ENCODE results near the gene PIMREG. TPM values are rescaled to one million over a fixed set of nuclear protein-coding genes. Genes with fewer than 3 reads are reported as not detected.

Gene PIMREG
- polyA plus RNA-seq, 3 donors: not detected

DNA sequence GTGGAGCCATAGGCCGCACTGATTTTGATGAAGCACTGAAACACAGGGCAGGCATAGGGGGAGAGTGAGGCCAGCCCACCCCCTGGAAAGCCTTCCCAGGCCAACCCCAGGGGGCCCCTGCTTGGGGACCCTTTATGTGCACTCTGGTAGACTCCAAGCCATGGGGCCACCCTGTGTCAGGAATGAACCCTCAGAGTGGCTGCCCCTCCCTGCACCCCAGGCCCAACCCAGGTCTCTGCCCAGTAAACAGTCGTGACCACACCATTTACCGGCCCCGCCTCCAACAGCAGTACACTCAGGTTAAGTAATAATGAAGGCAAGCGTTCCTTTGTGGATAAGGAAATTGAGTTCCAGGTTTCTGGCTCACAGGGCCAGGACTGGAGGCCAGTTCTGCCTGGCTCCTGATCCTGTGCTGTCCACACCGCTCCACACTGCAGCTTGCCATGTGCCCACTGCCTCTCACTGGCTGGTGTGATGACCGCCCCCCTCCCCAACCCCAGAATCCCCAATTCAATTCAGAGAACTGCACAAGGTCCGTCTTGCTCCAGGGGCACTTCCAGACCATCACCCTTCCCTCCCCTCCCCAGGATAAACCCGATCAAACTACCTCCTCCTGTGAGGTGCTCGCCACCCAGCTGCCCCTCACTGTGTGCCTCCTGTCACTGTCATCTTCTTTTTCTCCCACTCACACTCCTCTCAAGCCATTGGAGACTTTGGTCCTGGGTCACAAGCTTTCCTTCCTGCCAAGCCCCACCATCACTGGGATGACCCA lies 13.6 kb downstream of the PIMREG start:
- Histone ChIP-seq H3K27me3 (ENCODE audit: control insufficient read depth in 2 of 2, insufficient read depth in 2 of 2, low read length in 2 of 2) (peaks cover 7 to 17% of the 10 kb centered on the region in 2 donors), H3K4me3 (replicated peaks in 1 of 3; ENCODE audit: low read depth in 2 of 3, low read length in 3 of 3) (no peak overlapping the region), H3K36me3 (replicated peaks in 1 of 2; ENCODE audit: control insufficient read depth in 1 of 2, insufficient read depth in 2 of 2, low read length in 2 of 2) (no peaks in the 10 kb centered on the region), H3K4me2 (replicated peaks; ENCODE audit: extremely low read depth, low read length, poor library complexity, severe bottlenecking) (no peak overlapping the region), H3K4me1 (ENCODE audit: control insufficient read depth in 1 of 2, insufficient read depth in 2 of 2, low read length in 2 of 2) (peaks cover 5 to 6% of the 10 kb centered on the region in 2 donors), H3K79me2 (ENCODE audit: insufficient read depth, low read length) (no peaks in the 10 kb centered on the region), H3K9me3 (replicated peaks in 1 of 2; ENCODE audit: control insufficient read depth in 1 of 2, insufficient read depth in 1 of 2, low read length in 2 of 2) (no peaks in the 10 kb centered on the region), H3K9ac (ENCODE audit: insufficient read depth, low read length, poor library complexity, severe bottlenecking) (no peak overlapping the region), H2AFZ (ENCODE audit: insufficient read depth, low read depth, low read length, poor library complexity, severe bottlenecking) (no peak overlapping the region), H3K27ac (ENCODE audit: low read depth in 1 of 2, low read length in 2 of 2) (no peak overlapping the region), H4K20me1 (ENCODE audit: insufficient read depth, low read length) (no peaks in the 10 kb centered on the region)
- Mint-ChIP-seq H3K36me3 (peaks cover 0 to 1% of the 10 kb centered on the region in 2 donors), H3K27ac (no peak overlapping the region), H3K9me3 (peaks cover 0 to 2% (median 0%) of the 10 kb centered on the region in 7 donors), H3K27me3 (ENCODE audit: low read depth in 3 of 3) (peaks cover 20 to 34% (median 26%) of the 10 kb centered on the region in 3 donors), H3K4me1 (no peaks in the 10 kb centered on the region), H3K4me3 (peak overlapping the region in 1 of 2 donors; percentile 34)
- WGBS (ENCODE audit: insufficient coverage): 94% methylated on average over 6 of the region's 10 CpGs
- intact Hi-C loops (cut with micrococcal nuclease): no loop called here
- DNase-seq: no peak
- TF ChIP-seq CTCF (IDR thresholded peaks at IDR 0.05): no peak

GRCh38 chr17:6458460-6458950 lies 14.2 kb downstream of the PIMREG start:
- H3K27me3 ChIP-seq (ENCODE audit: control insufficient read depth in 2 of 2, insufficient read depth in 2 of 2, low read length in 2 of 2): peaks cover 7 to 17% of the 10 kb centered on the region in 2 donors
- H3K4me1 ChIP-seq (ENCODE audit: control insufficient read depth in 1 of 2, insufficient read depth in 2 of 2, low read length in 2 of 2): peaks cover 5 to 6% of the 10 kb centered on the region in 2 donors
- no peaks in the 10 kb centered on the region for H3K36me3 Mint-ChIP-seq
- DNase-seq: no peak
- TF ChIP-seq CTCF (IDR thresholded peaks at IDR 0.05): no peak
- no peak overlapping the region for H3K27ac ChIP-seq (ENCODE audit: low read depth in 1 of 2, low read length in 2 of 2)
- intact Hi-C loops (cut with micrococcal nuclease): no loop called here
- H3K4me1 Mint-ChIP-seq: no peaks in the 10 kb centered on the region
- H3K79me2 ChIP-seq (ENCODE audit: insufficient read depth, low read length): no peaks in the 10 kb centered on the region
- H2AFZ ChIP-seq (ENCODE audit: insufficient read depth, low read depth, low read length, poor library complexity, severe bottlenecking): no peak overlapping the region
- no peaks in the 10 kb centered on the region for H3K36me3 ChIP-seq (replicated peaks in 1 of 2; ENCODE audit: control insufficient read depth in 1 of 2, insufficient read depth in 2 of 2, low read length in 2 of 2)
- H3K9me3 ChIP-seq (replicated peaks in 1 of 2; ENCODE audit: control insufficient read depth in 1 of 2, insufficient read depth in 1 of 2, low read length in 2 of 2): no peaks in the 10 kb centered on the region
- H3K27me3 Mint-ChIP-seq (ENCODE audit: low read depth in 3 of 3): peaks cover 16 to 34% (median 24%) of the 10 kb centered on the region in 3 donors
- H3K4me3 ChIP-seq (replicated peaks in 1 of 3; ENCODE audit: low read depth in 2 of 3, low read length in 3 of 3): no peak overlapping the region
- H3K4me2 ChIP-seq (replicated peaks; ENCODE audit: extremely low read depth, low read length, poor library complexity, severe bottlenecking): no peak overlapping the region
- 93% methylated on average over 14 of the region's 14 CpGs for WGBS (ENCODE audit: insufficient coverage)
- no peak overlapping the region for H3K4me3 Mint-ChIP-seq
- H3K9me3 Mint-ChIP-seq: peaks cover 0 to 2% (median 0%) of the 10 kb centered on the region in 7 donors
- no peak overlapping the region for H3K9ac ChIP-seq (ENCODE audit: insufficient read depth, low read length, poor library complexity, severe bottlenecking)
- H3K27ac Mint-ChIP-seq: no peak overlapping the region
- no peaks in the 10 kb centered on the region for H4K20me1 ChIP-seq (ENCODE audit: insufficient read depth, low read length)
